ENCODE measurements around the gene ADRA1B.

DNA sequence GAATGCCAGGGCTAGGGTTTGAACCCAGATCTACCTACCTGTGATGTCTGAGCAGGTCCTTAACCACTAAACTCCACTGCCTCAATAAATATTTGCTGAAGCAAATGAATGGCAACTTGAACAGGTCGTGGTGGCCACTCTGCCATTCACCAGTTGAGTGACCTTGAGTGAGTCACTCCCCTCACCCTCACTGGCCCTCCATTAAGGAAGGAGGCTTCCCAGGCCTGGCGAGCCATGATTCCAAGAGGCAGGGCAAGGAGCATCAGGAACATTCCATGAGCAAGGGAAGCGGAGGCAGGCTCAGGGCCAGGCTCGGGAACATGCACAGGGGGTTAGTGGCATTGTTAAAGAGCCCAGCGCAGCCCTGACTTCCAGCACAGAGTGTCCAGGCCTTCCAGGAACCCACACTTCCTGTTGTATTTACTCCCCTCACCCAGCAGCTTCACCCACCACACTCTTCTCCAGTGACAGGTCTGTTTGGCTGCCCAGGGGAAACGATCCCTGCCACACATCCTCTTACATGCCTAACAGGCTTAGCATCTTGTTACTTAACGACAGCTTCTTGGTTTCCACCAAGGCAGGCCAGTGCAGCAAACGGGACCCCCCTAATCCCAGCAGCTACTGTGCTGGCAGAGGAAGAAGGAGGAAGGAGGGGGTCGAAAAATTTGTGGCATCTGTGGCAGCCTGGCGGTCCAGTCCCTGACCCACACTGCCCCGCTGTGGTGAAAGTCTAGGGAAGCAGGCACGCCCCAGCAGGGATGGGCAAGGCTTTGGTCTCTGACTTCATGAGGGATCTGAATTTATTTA lies 49.0 kb downstream of the ADRA1B start:
- TF ChIP-seq, protein P1, sequence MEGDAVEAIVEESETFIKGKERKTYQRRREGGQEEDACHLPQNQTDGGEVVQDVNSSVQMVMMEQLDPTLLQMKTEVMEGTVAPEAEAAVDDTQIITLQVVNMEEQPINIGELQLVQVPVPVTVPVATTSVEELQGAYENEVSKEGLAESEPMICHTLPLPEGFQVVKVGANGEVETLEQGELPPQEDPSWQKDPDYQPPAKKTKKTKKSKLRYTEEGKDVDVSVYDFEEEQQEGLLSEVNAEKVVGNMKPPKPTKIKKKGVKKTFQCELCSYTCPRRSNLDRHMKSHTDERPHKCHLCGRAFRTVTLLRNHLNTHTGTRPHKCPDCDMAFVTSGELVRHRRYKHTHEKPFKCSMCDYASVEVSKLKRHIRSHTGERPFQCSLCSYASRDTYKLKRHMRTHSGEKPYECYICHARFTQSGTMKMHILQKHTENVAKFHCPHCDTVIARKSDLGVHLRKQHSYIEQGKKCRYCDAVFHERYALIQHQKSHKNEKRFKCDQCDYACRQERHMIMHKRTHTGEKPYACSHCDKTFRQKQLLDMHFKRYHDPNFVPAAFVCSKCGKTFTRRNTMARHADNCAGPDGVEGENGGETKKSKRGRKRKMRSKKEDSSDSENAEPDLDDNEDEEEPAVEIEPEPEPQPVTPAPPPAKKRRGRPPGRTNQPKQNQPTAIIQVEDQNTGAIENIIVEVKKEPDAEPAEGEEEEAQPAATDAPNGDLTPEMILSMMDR (IDR thresholded peaks at IDR 0.05): peak; percentile 42 to 63 (median 54)
- no peak for TF ChIP-seq EP300 (IDR thresholded peaks at IDR 0.05; ENCODE audit: low read depth)

Data from transverse colon (tissue), 3 donors.